Measurements from ENCODE around the gene DNAJC5G.

- no peak for TF ChIP-seq POLR2A (IDR thresholded peaks at IDR 0.05)
- TF ChIP-seq CTCF (IDR thresholded peaks at IDR 0.05 in 8 of 11, conservative IDR thresholded peaks at IDR 0.05 in 3 of 11): no peak
- peak in 1 of 3 donors; percentile 45 for TF ChIP-seq POLR2AphosphoS5 (IDR thresholded peaks at IDR 0.05)
Measured at GRCh38 chr2:27242614-27242951, 32.6 kb upstream of the DNAJC5G start.
